ENCODE measurements around the gene PPP2R2B.

GRCh38 chr5:146672866-146673265 is 205.7 kb downstream of the PPP2R2B start:
- no peak for TF ChIP-seq EP300 (IDR thresholded peaks at IDR 0.05; ENCODE audit: borderline replicate concordance)
- no peak for TF ChIP-seq REST (IDR thresholded peaks at IDR 0.05; ENCODE audit: low read depth)
- no peak for TF ChIP-seq MAX (IDR thresholded peaks at IDR 0.05)
- TF ChIP-seq TAF1 (IDR thresholded peaks at IDR 0.05; ENCODE audit: low read depth), result no peak
- TF ChIP-seq USF1 (IDR thresholded peaks at IDR 0.05), result no peak
- no peak for TF ChIP-seq FOXM1 (IDR thresholded peaks at IDR 0.05; ENCODE audit: borderline replicate concordance, low read depth)
- no peak for TF ChIP-seq CEBPB (IDR thresholded peaks at IDR 0.05)
- no peak for TF ChIP-seq EGR1 (IDR thresholded peaks at IDR 0.05)
- TF ChIP-seq RAD21 (IDR thresholded peaks at IDR 0.05; ENCODE audit: low read depth), result no peak
- no peak for TF ChIP-seq CREB1 (IDR thresholded peaks at IDR 0.05; ENCODE audit: low read depth)
- no peak for TF ChIP-seq YY1 (IDR thresholded peaks at IDR 0.05; ENCODE audit: low read depth)
- no peak for TF ChIP-seq ZBTB7A (IDR thresholded peaks at IDR 0.05; ENCODE audit: low read depth)
